GM19099 (cell line): ENCODE results near the gene MYO7B.

Experiments
- POLR2A ChIP-seq: IDR thresholded peaks from 3 replicates; pipeline ENCODE4 v1.6.1; 2011; ENCODE audit warnings: low read depth; ENCODE audit not compliant: insufficient read length; ENCODE audit errors: extremely low read depth

MYO7B gene

DNA sequence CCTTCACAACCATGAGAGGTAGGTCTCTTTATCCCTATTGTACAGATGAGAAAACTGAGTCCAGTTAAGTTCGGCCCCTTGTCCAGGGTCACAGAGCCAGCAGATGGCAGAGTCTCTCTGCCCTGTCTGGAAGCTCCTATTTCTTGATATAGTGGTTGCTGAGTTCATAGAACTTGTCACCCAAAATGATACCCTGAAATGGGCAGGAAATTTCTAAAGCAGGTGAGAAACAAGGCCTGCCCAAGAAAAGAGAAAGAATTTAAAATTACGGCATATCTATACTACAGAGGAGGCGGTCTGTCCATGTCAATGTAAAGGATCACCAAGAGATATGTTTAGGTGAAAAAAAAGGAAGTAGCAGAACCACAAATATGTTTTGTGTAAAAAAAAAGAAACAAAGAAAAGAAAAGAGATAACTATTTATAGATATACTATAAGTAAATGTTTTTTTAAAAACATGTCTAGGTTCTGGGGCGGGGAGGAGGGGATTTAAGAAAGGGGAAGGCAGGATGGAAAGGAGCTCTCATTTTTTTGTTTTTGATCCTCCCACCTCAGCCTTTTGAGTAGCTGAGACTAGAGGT, 39.8 kb downstream of the MYO7B start:
- TF ChIP-seq POLR2A, result no peak

GRCh38 chr2:127575941-127576432, 40.5 kb downstream of the MYO7B start:
- no peak for TF ChIP-seq POLR2A

- no peak for TF ChIP-seq POLR2A
These were observed 41.1 kb downstream of the MYO7B start for GRCh38 chr2:127576433-127577207.

GRCh38 chr2:127577208-127577475, 41.7 kb downstream of the MYO7B start:
- no peak for TF ChIP-seq POLR2A

DNA sequence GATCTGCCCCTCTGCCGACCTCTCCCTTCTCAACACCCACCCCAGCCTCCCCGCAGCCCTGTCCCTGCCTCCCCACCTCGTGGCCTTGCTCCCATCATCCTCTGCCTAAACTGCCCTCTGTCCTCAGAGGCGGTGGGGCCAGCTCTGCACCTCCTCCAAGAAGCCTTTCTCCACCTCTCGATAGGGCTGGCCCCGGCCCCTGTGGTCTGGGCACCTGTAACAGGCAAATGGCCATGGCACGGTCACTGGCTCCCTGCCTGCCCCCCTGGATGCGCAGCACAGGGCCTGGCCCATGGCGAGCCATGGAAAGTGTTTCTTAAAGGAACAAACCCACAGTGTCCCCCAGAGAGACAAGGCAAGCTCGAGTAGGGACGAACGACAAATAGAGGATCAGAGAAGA, 42.0 kb downstream of the MYO7B start:
- no peak for TF ChIP-seq POLR2A

GRCh38 chr2:127577973-127578372, 42.5 kb downstream of the MYO7B start:
- no peak for TF ChIP-seq POLR2A

DNA sequence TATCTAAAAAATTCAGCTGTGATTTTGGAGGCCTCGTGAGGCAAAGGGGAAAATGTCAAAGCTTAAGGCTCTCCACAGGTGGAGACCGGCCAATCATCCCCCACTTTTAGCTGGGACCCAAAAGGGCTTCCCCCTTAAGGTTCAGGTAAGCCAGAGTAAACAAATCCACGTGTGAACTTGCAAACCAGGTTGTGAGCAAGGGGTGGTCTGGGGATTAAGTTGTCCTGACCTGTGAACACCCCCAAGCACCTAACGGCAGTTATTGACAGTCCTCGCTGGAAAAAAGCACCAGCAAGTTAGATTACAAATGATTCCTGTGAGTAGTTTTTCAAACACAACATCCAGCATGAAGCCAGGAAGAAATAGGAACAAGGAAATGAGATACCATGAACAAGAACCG, 42.9 kb downstream of the MYO7B start:
- no peak for TF ChIP-seq POLR2A

DNA sequence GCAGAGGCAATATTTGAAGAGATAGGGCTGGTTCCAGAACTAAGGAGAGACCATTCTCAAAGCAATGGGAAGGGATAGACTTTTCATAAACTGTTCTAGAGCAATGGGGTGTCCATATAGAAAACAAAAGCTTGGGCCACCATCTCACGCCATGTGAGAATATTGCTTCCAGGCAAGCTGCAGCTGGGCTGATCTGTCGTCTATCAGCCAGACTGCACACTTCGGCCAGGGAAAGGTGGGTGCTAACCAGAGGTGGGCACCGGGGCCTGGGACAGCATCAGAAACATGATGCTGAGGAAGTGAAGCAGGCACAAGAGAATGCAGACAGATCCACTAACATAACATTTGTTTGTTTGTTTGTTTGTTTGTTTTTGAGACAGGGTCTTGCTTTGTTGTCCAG, 43.7 kb downstream of the MYO7B start:
- no peak for TF ChIP-seq POLR2A

GRCh38 chr2:127580167-127581049, 44.9 kb downstream of the MYO7B start:
- TF ChIP-seq POLR2A, result no peak

DNA sequence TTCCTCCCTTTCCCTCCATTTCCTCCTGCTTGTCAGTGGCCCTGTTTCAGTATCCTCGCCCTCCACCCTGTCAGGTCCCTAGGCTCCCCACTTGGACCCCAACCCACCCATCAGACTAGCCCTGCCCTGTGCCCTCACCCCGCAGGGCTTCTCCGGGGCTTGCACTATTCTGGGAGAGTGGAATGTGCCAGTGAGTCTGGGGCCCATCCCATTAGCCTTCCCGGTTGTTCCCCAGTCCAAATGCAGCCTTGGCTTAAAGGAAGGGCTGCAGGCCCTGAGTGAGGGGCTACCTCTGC, 45.5 kb downstream of the MYO7B start:
- no peak for TF ChIP-seq POLR2A

GRCh38 chr2:127581516-127582490, 46.3 kb downstream of the MYO7B start:
- TF ChIP-seq POLR2A, result no peak

DNA sequence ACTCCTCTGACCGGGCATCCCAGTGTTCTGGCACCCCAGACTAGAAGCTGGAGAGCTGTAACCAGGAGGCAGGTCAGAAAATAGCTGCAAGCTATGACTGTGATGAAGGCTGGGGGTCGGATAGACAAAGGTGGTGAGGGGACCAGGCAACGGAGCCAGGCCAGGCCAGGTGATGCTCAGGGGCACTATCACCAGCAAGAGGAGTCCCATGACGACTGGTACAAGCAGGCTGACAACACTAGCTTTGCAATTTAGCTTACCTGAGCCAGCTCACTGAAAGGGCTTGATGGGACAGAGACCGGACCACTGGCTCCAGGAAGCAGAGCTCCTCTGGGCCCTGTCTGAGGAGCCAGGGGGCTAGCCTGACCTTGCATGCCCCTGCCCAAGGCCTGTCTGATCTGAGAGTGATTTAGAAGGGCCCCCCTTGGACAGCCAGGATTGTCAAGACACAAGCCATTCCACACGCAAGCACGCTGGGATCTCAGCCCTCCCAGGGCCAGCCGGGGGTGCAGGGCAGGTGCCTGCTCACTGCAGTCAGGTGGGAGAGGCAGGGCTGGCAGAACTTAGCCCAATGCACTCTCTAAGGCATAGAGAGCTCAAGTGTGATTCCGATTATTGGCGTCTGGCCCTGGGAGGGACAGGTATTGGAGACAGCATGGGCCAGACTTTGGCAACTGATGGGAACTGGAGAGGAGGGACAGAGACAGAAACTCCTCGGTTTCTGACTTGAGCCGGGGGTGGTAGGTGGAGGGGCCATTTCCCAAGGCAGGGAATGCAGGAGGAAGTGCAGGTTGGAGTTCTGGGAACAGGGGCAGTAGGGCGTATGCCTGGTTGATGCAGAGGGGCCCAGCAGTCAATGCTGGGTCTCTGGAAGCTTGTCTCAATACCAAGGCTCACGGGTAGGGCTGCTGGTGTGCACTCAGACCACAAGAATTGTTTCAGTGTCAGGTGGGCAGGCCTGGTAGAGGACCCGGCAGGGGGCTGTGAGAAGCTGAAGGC, 47.7 kb downstream of the MYO7B start:
- no peak for TF ChIP-seq POLR2A

GRCh38 chr2:127584047-127584446, 48.6 kb downstream of the MYO7B start:
- TF ChIP-seq POLR2A, result no peak
